Stimulated activated CD8-positive, alpha-beta memory T cell treated with anti-CD3 and anti-CD28 coated beads, Interleukin-15, amount 100 ng/mL, for 4 hours (primary cell): ENCODE data around the gene SLIT1.
A peak's percentile ranks its signal among the peaks of the same experiment; 100 is the strongest.

ENCODE experiments used
- DNase-seq, 2 donors: peaks; one replicate each; pipeline ENCODE4 v3.0.0-alpha.2; 2020; ENCODE audit warnings: low read depth in 2 of 2

Gene SLIT1

DNA sequence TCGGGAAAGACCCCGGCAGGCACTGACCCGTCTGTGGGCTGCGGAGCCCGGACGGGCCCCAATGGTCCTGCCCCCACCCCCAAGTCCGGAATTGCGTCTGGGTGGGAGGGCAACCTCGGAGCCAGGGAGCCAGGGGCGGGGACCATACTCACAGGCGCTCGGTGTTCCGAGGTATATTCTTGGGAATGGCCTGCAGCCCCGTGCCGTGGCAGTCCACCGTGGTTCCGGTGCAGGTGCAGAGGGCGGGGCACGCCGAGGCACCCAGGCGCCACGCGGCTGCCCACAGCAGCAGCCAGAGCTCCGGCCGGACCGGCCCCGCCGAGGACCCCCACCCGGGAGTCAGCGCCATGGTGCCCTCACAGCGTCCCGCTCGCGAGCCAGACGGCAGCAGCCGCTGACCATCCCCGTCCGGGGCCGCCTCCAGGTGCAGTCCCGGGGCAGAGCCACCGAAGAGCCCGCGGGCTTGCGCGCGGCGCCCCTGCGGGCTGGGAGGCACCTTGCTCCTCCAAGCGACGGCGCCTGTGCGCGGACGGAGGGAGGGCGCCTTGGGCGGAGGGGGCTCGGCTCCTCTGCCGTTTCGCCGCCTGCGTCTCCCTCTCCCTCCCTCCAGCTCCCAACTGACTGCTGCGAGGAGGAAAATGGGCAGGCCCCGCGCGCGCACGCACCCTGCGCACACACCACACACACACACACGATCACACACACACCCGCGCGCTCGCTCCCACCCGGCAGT is at the start of gene SLIT1:
Gene SLIT1, minus strand, starts transcription at position 634 of the 733 bp plus-strand sequence. Its CDS starts 285 bp downstream, at position 349.
- no peak for DNase-seq

DNA sequence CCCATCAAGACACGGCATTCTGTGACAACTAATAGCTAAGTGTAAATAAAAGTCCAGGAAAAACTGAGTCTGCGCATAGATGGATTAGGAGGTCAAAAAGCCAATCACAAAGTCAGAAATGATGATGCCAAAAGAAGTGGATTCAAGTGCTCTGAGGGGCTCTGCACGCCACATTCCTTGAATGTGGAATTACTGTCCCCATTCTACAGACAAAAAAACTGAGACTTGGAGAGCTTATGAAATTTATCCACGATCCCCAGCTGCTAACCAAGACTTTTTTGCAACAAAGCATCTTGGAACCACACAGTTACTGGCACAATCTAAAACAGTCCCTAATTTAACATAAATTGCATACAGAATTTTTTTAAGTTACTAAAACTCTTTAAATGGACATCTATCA is 49.6 kb upstream of the SLIT1 start:
- no peak for DNase-seq

DNA sequence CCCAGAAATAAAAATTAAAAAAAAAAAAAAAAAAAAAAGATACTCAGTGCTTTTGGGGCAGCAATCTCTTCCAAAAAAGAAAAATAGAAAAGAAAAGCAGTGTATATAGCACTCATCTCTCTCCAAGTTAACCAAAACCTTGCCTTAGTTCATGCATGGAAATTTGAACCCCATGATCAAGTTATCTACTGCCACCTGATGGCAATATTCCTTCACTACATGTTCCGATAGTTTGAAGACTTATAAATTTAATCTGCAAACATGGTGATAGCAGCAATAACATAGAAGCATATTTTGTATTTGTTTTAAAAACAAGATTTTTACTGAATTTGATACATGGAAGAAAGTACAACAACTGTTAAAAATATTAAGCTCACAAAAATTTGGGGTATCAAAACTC is 48.6 kb upstream of the SLIT1 start:
- no peak for DNase-seq

DNA sequence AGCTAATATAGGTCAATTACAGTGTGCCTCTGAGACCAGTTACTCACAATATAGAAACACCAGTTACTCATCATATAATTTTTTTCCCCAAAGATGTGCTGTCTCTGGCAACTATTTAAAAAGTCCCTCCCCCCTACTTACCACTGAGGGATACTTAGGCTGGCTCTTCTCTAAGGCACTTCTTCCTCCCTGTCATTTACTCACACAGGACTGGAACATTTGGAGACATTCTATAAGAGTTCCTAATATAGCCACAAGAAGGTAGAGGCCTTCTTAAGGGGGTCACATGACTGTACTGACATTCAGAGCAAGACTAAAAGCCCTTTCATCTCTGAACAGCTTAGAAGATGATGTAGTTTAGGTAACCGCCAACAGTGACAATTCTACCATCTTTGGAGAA is 44.4 kb upstream of the SLIT1 start:
- no peak for DNase-seq

DNA sequence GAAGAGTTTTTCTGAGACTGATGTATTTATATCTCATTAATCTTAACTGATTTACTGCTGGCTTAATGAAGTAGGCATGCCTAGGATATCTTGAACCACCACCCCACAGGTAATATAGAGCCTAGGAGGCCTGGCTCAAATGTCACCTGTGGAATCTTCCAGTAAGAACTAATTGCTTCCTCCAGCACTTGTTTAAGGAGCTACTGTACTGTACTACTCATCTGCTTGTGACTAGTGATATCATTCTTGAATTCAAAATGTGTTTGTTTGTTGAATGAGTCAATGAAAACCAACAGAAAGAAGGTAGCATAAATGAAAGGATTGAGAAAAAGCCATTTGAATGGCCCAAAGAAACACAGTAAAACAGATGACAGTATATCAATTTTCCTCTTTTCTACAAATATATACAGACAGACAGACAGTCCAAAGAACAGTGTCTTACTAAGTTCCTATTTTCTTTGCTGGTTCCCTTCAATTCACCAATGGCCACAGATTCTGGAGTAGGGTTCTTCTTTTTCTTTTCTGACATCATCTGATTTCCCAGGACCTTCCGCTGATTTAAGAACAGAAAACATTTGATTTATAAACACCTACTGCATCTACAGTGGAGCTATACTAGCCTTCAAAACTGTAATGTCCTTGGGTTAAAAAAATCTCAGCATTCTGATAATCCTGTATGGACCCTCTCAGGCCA is 43.7 kb upstream of the SLIT1 start:
- no peak for DNase-seq

DNA sequence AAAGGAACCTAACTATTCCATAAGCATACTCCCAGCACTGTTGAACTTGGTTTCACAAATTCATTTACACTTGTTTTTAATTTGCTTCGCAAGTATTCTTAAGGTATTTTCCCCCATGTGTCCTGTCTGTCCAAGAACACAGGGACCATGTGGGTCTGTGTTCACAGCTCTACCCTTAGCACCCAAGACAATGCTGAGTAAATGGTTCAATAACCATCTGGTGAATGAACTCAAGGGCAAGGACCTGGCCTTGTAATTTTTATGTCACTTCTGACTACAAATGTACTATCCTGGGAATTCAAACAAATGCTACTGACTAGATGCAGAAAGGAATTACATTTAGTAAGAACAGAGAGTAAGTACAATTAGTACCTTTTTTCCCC is 43.0 kb upstream of the SLIT1 start:
- DNase-seq = no peak

DNA sequence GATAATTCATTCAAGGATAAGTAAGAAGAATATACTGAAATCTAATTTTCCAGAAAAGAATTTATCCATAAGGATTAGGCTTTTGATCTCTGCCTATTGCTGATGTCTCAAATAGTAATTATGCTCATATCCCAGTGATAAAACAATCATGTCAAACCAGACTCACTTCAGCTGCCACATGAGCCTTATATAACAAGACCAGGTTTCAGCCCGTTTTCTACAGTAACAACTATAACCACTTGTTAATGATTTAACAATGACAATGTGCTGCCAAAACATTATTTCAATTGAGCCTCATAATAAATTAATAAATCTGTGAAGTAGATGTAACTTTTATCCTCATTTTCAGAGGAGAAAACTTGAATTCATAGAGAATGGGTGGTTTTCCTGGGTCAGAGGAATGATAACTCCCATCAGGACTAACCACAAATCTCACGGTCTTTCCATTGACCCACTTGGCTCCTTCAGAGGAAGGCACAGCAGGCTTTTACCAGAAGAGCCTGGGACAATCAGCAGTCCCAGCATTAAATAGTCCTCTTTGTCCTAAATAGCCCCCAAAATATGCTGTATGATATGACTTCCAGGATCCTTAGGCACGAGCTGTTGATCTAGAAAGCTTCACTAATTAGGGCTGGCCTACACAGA is 42.5 kb upstream of the SLIT1 start:
- no peak for DNase-seq

DNA sequence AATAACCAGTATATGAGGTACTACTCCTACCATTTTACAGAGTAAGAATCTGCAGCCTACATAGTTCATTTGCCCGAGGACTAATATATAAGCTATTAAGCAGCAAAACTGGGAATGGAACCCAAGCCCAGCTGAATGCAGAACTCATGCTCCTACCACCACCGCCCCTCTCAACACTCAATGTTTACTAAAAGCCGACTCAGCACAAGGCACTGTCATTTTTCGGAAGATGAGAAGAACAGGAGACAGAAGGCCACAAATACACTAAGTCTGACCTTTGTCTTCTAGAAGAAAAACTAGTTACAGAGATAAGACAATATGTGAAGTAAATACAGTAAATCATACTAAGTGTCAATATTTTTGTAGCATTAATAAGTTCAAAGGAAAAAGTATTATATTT is 40.6 kb upstream of the SLIT1 start:
- no peak for DNase-seq

DNA sequence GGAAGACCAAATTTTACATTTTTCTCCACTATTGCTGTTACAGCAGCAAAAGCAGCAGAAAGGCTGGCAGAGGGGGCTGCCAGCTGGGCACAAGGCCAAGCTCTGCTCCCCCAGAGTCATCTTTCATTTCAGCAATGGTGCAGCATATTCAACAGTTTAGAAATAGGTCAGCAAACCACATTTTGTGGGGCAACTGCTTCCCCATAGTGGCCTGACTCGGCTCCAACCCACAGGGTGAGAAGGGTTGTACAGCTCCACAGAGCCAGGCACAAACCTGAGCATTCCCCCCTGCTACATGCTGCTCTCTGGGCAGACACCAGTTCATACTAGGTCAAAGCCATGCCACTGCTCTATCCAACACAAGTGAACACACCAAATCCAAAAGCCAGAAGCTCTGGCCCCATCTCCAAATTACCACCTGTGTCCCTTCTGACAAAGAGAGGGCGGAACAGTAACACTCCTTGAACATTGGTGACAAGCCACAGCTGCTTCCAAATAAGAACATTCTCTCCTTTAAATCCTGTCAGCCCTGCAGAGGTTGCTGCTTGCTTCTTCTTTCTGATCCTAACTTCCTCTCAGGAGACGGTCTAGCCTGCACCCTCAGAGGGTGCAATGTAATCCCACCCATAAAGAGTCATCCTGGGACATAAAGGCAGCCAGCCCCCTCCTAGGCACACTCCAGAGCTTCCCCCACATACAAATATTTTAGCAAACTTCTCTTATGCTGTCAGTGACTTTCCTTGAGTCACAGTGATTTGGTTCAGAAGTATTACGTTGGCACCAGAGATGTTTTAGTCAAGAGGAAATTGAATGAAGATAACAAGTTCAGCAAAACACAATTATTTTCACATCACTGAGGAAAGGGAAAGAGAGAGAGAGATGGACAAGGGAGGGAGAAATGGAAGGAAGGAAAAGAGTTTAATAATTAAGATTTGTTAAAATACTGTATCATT is 39.0 kb upstream of the SLIT1 start:
- no peak for DNase-seq

DNA sequence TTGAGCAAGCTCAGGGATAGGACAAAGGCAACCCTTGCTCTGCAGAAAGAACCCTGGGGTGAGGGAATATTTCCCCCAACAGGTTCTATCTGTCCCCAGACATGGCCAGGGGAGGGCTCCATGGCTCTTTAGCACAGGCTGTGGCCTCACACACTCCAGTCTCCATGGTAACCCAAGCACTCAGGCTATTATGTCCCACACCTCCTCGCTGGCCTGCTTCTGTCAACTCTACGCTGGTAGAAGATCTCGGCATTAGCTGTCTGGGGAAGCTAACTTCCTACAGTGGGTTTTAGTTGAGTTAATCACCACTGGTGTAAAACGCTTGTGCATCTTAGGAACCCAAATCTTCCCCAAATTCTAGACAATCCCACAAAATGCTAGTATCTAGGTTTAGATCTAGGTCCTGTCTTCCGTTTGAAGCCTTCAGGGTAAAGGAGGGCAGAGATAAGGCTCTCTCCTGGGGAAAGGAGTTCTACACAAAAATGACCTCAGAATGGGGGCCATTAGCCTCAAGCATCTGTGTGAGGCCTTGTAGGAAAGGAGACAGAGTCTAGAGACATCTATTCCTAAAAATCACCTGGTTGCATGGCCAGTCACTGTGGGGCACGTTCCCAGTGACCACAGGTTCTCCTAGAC is 36.7 kb upstream of the SLIT1 start:
- DNase-seq = no peak

DNA sequence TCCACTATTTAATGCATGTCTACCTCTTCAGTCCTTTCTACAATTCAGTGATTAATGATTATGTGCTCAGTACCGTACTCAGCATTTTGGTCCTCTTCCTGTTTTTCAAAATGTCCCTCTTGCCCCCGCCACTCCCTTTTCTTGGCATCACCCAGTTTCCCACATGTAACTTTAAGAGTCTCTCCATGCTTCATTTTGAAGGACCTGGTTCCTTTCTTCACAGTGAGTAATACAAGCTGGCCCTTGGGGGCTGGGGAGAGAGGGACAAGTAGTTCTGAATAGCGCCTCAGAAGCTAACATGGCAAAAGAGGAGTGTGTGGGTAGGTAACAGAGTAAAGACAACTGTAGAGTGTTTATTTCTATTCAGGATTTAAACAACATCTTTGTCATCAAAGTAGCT is 34.6 kb upstream of the SLIT1 start:
- DNase-seq = no peak

DNA sequence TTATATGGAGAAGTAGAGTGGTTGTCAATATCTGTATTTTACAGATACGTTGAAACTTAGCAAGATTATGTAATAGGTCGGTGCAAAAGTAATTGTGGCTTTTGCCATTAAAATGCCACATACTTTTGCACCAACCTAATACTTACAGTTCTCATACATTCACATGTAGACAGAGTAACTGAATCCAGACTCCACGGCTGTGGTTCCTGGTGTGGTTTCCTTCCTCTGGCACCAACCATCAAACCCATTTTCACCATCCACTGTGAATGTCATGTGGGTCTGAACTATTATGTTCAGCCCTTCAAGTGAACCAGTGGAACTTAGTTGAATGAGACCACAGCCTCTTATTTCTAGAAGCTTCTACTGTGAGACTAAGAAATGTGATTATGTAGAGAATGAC is 31.5 kb upstream of the SLIT1 start:
- no peak for DNase-seq

DNA sequence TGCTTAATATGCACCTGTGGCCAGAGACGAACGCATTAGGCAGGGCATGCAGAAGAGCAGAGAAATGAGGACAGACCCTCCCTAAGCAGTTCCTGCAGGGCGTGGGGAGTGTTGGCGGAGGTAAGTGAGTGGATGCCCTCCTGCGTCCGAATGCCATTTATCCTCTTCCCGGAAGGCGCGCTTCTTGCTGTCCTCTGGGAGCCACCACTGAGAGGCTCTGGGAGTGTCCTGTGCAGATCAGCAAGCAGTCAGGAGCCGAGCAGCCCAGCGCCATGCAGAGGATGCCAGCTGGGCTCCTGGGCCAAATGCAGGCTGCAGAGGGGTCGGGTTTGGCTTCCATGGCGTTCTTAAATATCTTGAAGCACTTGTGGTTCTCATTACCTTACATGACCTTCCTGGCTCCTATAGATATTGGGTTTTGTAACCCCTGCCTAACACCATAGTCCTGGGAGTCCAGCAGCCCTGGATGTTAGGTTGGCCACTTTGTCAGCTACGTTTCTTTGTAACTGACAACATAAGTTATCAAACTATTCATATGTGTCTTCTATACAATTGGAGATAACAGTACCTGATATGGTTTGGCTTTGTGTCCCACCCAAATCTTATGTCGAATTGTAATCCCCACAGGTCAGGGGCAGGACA is 30.0 kb upstream of the SLIT1 start:
- no peak for DNase-seq

DNA sequence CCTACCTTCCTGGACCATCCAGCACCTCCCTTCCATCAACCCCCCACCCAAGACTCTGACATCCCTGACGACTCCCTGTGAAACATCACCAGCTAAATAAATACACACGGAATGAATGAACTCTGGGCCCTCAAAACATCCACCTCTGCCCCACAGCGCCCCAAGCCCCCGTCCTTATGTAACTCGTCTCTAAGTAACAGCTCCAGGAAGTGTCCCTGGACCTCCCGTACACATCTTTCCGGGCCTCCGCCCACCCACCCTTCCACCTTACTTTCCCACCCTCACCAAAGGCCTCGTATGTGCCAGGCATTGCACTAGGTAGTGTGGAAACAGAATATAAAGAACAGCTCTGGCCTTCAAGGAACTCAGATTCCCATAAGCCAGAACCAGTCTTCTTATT is 27.7 kb upstream of the SLIT1 start:
- no peak for DNase-seq

DNA sequence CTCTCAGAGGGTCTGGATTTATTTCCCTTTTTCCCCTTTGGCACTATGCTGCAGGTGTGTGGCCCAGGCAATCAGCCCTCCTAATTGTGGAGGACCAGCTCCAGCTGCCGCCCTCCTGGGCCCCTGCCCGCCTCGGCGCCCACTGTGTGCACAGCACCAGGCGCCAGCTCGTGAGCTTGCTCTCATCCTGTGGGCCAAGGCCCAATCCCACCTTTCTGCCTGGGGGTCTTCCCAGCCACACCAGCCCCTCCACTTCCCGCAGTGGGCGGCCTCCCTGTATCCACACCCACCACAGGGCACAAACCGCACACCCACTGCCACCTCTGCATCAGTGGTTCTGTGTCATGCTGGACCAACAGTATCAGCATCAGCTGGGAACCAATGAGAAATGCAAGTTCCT is 25.5 kb upstream of the SLIT1 start:
- no peak for DNase-seq

DNA sequence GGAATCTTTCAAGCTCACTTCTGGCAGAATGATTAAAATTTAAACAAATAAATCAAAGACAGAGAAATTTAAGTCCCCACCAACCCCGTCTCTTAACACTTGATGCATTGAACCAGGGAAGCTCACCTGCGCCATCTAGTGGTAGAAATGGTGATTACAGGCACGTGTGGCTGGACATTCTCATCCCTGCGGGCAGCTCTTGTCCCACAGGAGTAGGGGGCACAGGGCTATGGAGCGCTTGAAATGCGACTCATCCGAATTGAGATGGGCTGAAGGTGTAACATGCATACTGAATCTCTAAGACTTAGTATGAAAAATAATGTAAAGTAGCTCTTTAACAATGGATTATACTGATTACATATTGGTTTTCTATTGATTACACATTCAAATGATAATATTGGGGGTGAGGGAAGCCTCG is 24.8 kb upstream of the SLIT1 start:
- DNase-seq = peak; percentile 11 to 24

DNA sequence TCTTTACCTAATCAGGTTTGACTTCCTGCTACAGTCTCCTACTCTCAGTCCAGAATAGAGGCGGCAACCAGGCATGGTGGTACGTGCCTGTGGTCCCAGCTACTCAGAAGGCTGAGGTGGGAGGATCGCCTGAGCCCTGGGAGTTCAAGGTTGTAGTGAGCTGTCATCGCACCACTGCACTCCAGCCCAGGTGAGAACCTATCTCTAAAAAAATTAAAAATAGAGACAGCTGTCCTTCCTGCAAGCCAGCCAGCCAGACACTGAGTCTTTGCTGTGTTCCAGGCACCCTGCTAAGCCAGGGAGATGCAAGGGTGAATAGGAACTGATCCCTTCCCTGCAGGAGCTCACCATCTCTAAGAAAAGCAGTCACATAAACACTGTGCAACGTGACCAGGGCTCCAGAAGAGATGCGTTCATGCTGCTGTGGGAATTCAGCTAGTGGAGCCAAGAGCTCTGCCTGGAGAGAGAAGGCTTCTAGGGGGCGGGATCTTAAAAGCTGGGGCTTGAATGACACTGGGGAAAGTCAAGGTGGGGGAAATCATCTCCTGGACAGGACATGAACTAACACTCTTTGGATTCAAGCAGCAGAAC is 22.1 kb upstream of the SLIT1 start:
- no peak for DNase-seq

DNA sequence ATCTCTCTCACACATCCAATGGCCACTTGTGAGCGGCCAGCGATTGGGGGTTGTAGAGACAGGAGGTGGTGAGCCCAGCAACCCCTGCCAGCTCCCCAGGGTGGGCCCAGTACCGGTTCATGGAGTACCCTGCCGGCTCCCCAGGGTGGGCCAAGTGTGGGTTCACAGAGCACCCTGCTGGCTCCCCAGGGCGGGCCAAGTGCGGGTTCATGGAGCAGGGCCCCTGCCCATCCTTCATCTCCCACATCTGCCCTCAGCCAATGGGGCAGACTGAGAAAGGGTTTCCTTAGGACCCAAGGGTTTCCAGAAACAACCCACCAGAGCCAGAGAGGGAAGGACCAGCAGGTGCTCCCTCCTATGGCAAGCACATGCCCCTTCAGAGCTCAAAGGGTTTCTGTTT is 21.4 kb upstream of the SLIT1 start:
- DNase-seq = no peak

DNA sequence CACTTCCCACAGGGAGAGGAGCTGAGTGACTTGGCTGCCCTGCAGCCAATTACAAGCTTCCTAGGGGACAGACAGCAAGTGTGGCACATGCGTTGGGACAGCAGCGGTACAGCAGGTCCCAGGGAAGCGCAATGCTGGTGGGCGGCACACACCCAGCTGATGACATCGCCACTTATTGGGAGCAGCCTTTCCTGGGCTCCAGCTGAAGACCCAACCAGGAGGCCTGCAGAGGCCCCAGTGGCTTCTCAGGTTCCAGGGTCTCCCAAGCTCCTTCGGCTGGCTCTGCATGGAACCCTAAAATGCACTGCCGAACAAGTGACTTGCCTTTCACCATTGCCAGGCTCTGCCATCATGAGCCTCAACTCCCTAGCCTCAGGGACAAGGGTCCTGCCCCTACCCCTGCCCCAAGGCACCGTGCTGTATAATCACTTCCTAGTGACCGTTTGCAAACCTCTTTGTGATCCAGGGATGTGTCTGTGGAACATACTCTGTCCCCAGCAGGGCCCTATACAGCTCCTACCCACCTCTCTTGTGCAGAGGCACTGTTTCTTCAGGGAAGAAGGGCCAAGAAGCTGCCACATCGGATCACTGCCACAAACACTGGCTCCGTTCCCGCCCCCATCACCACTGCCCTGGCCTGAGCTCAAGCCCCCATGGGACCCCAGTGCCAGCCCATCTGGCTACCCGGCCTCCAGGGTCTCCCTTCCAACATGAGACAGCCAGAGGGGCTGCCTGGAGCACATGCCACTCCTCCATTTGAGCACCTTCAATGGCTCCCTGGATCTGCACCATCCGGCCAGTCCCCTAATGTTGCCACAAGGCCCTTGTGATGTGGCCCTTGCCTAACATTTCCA is 19.3 kb upstream of the SLIT1 start:
- no peak for DNase-seq

DNA sequence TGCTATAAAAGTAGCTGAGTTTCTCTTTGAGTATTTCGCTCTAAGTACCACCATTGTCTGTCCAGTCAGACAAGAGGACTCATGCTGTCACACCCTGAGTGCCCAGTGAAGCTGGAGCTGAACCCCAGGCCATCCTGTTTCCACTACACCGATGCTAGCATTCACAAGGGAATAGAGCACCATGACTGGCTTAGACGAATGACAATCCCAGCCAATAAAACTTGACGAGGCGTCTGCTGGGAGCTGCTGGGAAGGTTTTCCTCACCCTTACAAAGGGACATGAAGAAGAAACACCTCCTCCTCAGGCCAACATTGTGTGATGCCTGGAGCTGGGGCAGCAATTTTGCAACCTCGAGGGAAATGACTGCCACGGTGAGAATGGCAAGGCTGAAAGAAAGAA is 17.5 kb upstream of the SLIT1 start:
- no peak for DNase-seq
